NCI-H82 (cell line): Measurements from ENCODE around the gene NAV2.
A peak's percentile ranks its signal among the peaks of the same experiment; 100 is the strongest.

ENCODE experiments used
- DNase-seq: peaks from one replicate; lab custom pipeline; 2025; lab: John Stamatoyannopoulos, UW

The NAV2 gene, protein sequence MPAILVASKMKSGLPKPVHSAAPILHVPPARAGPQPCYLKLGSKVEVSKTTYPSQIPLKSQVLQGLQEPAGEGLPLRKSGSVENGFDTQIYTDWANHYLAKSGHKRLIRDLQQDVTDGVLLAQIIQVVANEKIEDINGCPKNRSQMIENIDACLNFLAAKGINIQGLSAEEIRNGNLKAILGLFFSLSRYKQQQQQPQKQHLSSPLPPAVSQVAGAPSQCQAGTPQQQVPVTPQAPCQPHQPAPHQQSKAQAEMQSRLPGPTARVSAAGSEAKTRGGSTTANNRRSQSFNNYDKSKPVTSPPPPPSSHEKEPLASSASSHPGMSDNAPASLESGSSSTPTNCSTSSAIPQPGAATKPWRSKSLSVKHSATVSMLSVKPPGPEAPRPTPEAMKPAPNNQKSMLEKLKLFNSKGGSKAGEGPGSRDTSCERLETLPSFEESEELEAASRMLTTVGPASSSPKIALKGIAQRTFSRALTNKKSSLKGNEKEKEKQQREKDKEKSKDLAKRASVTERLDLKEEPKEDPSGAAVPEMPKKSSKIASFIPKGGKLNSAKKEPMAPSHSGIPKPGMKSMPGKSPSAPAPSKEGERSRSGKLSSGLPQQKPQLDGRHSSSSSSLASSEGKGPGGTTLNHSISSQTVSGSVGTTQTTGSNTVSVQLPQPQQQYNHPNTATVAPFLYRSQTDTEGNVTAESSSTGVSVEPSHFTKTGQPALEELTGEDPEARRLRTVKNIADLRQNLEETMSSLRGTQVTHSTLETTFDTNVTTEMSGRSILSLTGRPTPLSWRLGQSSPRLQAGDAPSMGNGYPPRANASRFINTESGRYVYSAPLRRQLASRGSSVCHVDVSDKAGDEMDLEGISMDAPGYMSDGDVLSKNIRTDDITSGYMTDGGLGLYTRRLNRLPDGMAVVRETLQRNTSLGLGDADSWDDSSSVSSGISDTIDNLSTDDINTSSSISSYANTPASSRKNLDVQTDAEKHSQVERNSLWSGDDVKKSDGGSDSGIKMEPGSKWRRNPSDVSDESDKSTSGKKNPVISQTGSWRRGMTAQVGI (N-terminal part only)

DNA sequence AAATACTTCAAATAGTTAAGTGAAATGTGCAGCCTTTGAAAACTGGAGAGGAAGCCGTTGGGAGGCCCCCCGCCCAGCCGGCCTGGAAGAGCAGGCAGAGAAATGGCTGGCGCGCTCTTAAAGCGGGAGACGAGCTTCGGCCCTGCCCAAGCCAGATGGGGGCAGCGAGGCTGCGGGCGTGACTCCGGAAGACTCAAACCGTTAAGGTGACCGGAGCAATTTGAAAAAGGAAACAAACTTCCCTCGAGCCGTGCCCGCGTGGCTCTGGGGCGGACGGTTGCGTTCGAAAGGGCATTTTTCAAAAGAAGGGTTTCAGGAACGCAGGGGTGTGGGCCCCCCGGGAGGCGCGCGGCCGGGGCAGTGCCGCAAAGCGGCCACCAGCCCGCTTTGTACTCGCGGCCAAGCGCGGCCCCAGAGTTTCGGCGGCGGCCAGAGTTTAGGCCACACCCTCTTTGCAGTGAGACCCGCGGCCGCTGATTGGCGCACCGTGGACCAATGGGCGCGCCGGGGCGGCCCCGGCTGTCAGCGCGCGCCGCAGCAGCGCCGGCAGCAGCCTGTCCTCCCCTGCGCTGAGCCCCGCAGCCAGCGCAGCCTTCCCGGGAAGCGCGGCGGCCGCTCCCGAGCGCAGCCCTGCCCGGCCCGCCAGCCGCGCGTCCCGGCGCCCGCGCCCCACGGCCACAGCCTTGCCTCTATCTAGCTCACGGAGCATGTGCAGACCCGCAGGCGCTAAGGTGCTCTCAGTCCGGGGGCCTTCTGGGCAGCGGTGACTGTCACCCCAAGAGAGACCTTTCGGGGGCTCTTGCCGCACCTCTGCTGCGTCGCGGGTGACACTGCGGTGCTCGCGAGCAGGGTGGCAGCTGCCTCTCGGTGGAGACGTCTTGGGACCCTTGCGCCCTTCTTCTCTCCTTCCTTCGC lies at the start of gene NAV2:
NAV2 (plus strand) TSS at position 557 of the 915 bp plus-strand sequence. CDS start 859 bp downstream, outside the sequence.
- DNase-seq, result peak; percentile 88

DNA sequence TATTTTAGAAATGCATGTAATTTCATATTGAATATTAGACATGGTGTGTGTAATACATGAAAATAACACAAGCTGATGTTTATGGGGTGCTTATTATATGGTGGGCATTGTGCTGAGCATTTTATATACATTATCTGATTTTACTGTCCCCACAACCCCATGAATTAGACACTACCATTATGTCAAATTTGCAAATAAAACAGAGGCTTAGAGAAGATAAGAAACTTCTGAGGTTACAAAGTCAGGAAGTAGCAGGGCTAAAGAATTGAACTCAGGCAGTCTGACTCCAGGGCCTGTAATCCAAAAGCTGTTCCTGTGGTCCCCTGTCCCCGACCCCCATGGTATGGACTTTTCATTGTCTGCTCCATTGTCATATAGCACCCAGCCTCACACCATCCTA lies 49.4 kb upstream of the NAV2 start:
- no peak for DNase-seq

DNA sequence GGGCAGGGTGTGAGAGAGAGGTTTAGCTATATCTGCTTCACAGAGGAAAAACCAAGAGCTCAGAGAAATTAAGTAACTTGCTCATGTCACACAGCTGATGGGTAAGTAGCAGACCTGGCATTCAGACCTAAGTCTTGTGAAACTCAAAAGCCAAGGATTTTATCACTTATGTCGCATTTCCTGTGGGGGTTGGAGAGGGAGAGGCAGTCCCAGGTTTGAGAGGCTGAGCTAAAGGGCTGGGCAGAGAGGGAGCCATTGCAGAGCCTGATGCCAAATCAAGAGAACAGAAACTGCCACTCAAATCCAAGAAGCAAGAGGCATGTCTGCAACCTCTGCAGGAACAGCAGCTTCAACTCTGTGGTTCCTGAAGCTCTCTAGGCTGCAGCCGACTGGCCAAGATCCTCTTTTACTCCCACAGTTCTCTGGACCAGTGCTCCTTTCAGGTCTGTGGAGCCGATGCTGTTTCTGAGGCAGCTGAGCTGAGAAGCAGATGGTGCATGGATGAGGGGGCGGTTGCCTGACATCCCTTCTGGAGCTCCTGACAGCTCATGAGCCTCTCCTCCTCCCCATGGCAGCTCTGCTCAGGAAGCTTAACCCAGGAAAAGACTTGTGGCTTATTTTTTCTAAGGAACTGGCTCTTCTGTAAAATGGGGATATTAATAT lies 47.6 kb upstream of the NAV2 start:
- DNase-seq, result peak; percentile 75

DNA sequence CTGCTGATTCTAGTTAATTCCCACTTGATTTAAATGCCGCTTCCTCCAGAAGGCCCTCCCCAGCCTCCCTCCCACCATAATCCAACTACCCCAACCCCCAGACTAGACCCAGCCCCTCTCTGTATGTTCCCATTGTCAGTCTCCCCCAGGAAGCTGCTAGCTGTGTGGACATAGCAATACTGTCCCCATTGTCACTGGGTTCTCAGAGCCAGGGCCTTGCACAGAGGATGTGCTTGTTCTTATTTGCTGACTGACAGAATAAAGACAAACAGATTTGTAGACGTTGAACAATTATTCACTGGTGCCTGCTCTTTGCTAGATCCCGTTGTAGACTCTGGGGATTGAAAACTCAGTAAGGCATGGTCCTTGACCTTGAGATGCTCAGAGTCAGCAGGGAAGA lies 45.7 kb upstream of the NAV2 start:
- DNase-seq, result no peak

DNA sequence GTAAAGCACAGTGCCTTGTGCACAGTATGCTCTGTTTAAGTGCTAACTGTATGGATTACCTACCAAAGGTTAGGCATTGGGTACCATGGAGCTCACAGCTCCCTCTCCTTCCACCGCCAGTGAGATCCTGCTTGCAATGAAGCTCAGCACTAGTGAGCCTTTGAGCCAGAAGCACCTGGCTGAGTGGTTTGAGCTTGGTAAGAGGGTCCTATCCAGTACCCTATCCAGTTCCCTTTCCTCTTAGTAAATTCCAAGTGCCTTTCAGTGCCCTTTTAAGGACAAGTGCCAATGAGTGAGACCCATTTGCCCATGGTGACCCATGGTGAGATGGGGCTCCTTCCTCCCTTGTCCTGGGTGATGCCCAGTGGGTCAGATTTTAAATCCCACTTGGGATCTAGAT lies 43.1 kb upstream of the NAV2 start:
- no peak for DNase-seq

DNA sequence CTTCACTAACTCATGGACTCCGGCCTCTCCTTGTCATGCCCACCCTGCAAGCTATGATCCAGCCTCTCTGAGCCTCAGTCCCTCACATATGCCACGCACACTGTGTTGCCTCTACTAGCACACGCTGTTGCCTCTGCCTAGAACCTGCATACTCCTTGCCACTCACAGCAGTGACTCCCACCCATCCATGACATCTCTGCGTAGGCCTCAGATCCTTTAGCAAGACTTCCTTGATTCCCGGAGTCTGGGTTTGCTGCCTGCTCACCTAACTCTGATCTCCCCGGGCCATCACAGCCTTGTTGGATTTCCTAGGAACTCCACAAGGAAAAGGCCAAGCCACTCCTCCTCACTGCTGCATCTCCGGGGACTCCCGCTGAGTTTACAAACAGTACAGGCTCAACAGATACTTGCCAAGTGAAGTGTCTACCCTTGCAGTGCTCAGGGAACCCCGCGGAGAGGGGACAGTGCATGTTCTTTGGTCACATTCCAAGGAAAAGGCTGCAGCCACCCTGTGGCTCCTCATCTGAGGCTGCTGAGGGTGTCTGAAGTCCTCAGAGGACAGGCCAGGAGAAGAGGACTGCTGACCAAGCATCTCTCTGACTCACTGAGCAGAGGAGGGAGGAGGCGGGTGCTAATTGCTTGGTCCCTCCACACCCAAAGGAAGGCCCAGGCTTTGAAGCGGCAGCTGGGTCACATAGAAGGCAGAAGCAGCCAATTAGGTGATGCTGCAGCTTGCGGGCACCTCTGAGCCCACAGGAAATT lies 42.4 kb upstream of the NAV2 start:
- DNase-seq, result no peak

DNA sequence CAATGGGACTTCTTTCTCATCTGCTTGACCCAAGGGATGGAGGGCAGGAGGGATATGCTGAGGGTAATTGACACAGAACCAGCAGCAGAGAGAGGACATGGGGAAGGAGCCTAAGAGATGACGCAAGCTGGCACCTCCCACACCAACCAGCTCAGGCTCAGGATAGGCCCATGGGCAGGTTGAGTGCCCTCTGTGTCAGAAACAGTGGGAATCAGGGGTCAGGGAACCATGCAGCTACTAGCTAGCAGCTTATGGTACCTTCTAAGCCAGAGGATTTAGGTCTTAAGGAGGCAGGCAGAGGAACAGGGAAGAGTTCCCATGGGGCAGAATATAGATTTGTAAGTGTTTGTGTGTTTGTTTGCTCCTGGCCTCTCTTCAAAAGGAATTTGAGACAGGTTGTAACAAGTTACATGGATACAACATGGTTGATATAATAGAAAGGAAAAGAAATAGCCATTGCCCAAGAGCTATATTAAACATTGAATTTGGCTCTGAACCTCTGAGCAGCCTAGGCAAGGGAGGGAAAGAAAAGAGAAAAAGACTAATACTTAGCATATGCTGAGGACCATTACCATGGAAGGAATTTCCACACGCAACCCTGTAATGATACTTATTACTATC lies 39.9 kb upstream of the NAV2 start:
- peak; percentile 43 for DNase-seq

DNA sequence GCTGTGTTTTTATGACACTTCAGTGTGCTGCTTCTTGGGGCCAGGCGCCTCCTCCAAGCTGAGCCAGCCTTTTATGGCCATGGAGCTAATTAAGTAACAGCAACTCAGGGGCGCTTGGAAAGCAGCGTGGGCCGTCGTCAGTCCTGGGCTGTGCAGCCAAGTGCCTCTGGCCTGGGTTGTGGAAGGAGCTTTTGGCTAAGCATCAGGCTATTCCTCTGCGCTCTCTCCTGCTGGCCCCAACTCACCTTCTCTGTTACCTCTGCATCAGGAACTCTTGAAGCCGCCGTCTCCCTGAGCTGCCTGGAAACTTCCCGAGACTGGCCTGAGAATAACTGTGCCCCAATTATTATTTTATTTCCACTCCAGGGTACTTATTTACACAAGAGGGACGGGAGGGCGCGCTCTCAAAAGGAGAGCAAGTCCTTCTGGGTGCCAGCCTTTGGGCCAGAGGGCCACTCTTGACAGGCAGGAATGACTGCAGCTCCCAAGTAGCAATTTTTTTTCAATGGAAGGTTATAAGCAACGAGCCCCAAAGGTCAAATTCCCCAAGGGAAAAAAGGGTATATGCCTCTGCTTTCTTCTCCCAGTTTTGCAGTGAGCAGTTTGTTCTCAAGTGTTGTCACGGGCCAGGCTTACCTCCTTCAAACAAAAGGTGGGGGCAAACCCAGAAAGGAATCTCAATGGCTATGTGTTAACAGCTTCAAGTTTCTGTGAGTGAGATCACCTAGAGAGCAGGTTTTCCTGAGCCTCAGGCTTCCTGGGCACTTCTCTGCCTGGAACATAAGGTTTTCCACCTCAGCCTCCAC lies 38.5 kb upstream of the NAV2 start:
- DNase-seq, result peak; percentile 40

DNA sequence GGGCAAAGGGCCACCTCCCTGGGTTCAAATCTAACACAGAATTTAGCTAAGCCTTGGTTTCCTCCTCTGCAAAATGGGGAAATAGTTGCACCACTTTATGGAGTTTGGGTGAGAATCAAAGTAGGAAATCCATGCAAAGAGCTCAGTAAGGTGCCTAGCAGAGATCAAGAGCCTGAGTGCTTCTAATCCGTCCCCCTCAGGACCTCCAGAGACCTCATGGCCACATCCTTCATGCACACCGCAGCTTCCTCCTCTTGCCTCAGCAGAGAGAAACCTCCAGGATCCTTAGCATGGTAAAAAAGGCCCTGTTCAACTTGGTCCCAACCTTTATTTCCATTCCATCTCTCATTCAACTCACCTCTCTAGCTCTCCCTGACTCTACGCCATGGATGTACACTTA lies 37.8 kb upstream of the NAV2 start:
- DNase-seq, result no peak

DNA sequence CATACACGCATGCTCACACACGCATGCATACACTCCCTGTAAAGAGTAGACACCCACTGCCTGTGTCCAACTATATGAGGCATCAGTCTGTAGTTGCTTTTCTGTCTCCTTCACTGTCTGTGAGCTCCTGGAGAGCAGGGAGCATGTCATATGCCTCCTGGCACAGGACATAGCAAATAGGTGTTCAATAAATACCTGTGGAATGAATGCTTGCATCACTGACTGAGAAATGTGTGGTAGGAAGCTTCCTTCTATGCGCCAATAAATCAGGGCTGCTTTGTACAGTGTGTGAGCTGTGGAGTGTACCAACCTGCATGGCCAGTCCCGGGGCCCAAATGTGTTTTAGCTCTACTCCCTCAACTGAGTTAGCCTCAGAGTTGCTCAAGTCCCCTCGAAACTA lies 37.2 kb upstream of the NAV2 start:
- no peak for DNase-seq

DNA sequence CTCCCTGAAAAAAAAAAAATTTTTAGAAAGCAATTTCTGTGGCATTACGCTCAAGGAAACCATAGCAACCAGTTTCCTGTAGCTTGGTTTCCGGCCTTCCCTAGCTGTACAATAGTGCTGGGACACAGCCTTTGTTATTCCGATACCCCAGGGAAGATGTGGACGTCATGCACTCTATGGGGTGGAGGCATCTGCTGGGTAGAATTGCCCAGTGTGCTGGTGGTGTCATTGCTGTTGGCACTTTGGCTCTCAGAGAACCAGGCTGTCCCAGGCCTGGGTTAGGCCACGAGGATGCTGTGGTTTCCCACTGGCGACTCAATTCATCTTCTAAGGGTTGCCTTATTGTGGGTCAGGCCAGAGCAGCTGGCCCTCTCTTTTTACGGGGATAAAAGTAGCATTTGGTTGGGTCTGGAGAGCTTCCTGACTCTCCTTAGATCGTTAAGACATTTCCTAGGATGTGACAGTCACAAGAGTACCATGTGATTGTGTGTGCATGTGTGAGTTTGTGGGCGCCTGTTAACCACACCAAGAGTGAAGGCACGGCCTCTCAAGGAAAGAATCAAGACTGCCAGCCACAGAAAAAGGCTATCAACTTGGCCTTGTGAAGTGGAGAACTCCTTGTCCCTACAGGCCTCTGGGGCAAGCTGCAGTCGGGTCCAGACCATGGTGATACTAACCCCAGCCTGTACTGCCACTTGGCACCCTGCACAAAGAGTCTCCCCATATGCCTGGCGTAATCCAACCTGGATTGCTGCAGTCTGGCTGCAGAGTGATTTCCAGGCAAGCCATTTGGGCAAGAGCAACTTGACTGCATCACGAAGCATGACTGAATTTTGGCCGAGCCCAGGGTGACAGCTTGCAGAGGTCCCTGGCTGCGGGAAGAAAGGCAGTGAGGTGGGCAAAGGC lies 35.9 kb upstream of the NAV2 start:
- no peak for DNase-seq

DNA sequence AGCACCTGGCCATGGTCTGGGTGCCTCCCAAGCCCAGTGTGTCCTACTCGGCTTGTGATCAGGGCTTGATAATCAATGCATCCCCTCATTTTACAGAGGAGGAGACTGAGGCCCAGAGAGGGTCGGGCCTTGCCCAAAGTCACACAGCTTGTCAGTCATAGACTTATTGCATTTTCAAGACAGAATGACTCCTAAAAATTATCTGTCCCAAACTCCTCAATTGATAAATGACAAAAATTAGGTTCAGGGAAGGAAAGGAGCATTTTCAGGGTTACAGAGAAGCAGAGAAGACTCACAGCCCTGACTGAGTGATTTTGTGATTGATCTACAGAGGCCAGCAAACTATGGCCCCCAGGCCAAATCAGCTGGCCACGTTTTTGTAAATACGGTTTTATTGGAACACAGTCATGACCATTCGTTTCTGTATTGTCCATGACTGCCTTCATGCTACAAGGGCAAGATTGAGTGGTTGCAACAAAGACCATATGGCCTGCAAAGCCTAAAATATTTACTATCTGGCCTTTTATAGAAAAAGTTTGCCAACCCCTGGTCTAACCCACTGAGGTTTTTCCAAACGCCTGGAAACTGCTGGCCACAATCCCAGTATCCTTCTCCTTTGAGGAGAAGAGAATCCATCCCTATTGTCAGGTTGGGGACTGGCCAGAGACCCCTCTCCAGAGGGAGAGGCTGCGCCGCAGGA lies 35.1 kb upstream of the NAV2 start:
- DNase-seq, result no peak

DNA sequence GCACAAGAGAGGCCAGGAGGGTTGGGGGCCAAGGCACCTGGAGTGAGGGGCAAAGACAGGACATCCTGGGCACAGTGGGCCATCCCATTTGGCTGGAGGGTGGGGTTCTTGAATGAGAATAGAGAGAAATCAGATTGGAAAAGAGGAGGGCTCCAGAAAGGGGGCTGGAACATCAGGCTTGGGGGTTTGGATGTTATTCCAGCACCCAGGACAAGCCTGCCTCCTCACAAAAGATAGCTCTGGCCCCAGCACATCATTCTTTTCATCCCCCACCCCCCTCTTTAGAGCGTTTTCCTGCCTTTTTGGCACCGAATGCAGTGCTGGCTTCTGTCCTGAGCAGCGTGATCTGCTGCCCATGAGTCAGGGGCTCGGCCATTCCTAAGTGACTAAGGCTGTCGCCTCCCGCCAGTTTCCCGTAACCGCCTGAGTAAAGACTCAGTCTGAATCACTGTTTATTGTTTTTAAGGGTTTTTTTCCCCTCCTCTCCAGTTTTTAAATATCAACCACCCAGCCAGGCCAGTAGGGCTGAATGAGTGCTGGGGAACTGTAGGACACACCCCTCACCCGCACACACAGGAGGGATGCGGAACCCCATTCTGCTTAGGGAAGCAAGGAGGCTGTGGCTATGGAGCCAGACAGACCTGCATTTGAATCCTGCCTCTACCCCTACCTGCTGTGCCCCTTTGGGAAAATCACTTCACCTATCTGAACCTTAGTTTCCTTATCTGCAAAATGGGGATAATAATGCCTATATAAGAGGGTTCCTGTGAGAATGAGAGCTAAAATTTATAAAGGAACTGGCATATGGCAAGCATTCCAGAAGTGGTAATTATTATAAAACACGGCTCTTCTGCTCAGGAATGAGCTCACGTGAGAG lies 32.4 kb upstream of the NAV2 start:
- DNase-seq, result no peak

DNA sequence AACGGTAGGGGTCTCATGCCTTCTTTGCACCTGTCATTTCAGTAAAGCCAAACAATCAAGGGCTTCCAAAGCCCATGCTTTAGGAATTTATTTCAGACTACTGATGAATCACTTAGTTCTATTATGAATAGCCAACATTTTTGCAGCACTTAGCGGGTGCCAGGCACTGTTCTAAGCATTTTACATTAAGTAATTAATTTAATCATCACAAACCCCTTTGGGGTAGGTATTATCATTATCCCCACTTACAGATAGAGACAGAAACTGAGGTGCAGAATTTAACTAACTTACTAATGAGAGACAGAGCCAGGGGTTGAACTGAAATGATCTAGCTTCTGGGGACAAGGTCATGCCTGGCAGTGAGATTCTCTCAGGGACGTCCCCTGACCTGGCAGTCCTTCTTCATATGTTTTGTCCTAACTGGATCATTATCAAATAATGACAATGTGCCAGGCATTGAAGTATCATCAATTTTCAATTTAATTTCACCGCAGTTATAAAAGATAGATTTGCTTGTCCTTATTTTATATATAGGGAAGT lies 31.7 kb upstream of the NAV2 start:
- DNase-seq, result no peak

DNA sequence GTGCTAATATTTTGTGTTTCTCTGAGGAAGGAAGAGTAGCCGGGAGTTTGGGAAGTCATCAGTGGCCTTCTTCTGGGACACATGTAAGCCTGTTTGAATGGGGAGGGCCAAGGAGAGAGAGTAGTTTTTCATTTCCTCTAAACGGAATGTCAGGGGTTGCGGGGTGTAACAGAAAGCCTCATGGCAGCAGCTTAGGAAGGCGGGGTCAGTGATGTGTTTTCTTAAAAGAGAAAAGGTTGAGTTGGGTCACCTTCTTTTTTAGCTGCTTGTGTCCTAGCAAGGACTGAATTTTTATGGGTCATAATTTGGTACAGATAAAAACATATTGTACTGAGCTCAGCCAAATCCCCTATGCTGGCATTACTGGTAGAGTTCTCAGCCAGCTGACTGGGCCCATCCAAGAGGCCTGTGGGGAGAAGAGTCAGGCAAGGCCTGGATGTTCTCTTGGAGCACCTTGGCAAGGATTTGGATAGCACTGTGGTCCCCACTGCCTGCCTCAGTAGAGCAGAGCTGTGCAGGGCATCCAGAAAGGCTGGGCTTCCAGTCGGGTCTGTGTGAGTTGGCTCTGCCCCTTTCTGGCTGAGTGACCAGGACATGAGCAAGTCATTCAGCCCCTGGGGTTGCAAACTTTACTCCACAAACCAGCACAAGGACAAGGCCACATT lies 29.4 kb upstream of the NAV2 start:
- DNase-seq, result no peak
